HG03460 (cell line): Measurements from ENCODE around the gene WDR7.

Experiments used
- ATAC-seq: cut with Tn5 transposase; IDR thresholded peaks from one replicate; pipeline ENCODE4 v1.9.1; 2021; ENCODE audit not compliant: unreplicated experiment

Gene WDR7

DNA sequence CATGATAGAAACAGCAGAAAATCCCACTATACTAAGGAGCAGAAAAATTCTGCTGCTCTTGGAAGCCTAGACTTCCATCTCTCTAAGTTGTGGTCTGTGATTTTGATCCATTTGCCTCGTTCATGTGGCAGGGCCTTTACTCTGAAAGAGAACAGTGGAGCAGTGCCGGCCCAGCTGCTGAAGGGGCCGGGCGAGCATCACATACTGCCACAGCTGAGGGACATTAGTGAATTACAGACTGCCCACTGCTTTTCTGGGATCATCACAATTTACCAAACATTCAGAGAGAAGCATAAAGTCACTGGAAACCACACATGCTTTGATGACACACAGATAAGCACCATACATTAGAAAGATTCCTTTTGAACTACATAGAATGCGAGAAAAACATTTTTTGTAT is 278.7 kb downstream of the WDR7 start:
- ATAC-seq: no peak

DNA sequence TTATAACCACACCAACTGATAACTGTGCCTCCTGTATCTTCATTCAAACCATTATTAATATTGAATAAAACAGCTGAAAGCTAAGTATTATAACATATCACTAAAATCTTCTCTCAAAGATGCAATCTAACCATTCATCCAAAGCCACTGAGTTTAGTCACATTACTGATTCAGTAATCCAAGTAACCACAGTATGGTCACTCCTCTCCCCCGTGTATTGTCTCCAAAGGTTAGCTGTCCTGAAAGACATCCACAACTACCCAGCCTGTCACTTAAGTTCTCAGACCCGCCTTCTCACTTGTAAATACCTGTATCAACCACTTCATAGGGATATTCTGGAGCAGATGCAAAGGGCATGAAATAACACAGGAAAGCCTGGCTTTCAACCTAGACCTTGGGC is 282.3 kb downstream of the WDR7 start:
- no peak for ATAC-seq

GRCh38 chr18:56934131-56934530 is 283.0 kb downstream of the WDR7 start:
- ATAC-seq: no peak

DNA sequence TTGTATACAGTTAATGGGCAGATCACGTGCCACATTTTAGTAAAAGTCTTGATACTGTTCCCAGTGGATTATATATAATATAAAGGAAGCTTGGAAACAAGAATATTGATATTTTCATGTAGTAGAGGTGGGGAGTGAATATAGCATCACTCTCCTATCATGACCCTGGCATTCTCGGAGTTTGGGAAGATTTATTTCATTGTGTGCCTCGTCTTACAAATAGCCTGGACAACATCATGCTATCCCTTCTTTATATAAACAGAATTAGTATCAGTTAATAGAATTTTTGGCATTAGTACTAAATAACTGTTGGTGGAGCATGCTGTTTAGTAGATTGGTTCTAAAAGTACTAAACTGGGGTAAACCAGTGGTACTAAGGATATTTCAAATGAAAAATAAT is 283.7 kb downstream of the WDR7 start:
- ATAC-seq: no peak

DNA sequence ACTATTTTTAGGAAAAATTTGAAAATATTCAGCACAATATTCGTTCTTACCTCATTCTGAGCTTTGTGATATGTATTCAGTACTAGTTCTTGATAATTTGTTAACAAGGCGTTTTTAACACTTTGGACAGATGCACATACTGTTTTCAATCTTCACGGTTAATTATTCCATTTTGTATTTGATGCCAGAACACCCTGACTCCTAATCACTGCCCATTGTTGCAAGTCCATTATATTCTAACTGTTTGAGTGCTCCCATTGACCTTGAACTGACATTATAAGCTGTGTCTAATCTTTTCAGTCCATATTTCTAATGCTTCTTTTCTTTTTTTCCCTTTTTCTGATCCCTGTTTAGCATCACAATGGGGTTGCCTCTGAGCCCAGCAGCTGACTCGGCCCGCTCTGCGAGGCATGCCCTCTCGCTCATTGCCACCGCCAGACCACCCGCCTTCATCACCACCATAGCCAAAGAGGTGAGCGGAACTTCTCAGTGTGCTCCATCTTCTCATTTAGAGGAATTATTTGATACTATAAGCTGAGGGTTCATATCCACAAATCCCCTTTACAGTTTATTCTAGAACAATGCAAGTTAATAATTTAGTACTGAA is 284.4 kb downstream of the WDR7 start:
- no peak for ATAC-seq

- no peak for ATAC-seq
These were observed 285.3 kb downstream of the WDR7 start for GRCh38 chr18:56936457-56936856.

DNA sequence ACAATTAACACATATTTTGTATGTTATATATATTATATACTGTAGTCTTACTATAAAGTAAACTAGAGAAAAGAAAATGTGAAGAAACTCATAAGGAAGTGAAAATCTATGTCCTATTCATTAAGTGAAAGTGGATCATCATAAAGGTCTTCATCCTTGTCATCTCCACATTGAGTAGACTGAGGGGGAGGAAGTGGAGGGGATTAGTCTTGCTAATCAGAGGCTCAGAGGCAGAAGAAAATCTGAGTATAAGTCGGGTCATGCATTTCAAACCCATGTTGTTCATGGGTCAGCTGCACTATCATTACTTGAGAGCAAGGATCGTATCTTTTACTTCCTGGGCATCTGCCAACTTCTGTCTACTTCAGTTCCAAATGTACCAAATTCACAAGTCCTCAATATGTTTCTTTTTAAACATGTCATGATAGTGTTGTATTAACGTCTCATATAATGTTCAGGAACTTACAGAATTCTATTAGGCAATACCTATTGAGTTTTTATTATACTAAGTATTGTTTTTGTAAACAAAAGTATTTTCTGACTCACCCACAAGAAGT is 286.8 kb downstream of the WDR7 start:
- ATAC-seq: no peak

GRCh38 chr18:56945171-56946083 is 294.3 kb downstream of the WDR7 start:
- no peak for ATAC-seq

DNA sequence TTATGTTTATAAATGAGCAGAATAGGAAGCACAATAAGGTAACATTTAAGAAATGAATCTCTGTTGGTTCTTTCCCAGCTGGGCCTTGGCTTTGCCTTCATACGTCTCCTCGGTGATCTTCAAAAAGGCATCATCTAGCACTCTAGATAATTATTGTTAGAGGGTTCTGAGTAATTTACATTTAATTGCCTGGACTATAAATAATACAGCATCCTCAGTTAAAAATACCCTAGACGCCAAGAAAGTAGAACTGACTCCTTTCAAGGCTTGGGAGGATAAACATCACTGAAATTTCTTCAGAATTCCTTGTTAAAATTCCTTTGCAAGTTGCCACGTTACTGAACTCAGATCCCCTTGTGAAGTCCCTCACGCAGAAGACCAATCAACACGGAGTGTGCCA is 296.1 kb downstream of the WDR7 start:
- no peak for ATAC-seq

DNA sequence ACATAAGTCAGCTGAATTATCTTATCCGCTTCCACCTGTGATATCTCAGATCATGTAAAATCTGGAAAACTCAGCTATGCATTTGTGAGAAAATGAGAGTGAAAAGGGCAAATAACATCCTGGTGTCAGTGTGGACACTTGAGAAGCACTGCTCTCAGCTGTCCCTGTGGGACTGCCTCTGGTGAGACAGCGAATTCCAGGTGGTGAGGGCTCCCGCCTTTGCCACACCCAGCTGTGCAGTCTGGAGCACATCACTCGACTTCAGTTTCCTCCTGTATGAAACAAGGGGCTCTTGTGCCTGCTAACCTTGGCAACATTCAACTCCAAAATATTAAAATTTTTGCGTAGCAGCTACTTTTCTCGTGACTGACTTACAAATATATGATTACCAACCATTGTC is 300.9 kb downstream of the WDR7 start:
- no peak for ATAC-seq

GRCh38 chr18:56953428-56954198 is 302.5 kb downstream of the WDR7 start:
- no peak for ATAC-seq

GRCh38 chr18:56955490-56955889 is 304.3 kb downstream of the WDR7 start:
- no peak for ATAC-seq

GRCh38 chr18:56959120-56959519 is 308.0 kb downstream of the WDR7 start:
- ATAC-seq: no peak

DNA sequence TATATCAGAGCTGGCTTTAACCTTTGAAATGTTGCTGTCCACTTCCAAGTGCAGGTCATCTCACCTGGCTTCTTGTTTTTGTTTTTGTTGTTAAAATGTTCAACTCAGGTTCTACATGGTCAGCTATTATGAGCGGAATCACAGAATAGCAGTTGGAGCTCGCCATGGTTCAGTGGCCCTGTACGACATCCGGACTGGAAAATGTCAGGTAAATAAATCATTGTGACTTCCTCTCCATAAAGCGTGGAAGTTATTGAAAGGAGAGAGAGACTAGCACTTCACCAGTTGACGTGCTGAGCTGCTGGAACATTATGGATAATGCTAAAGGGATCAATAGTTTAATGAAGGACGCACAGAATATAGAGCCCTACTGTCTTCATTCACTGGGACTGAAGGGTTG is 311.2 kb downstream of the WDR7 start:
- ATAC-seq: no peak

GRCh38 chr18:56967035-56967434 is 315.9 kb downstream of the WDR7 start:
- no peak for ATAC-seq

DNA sequence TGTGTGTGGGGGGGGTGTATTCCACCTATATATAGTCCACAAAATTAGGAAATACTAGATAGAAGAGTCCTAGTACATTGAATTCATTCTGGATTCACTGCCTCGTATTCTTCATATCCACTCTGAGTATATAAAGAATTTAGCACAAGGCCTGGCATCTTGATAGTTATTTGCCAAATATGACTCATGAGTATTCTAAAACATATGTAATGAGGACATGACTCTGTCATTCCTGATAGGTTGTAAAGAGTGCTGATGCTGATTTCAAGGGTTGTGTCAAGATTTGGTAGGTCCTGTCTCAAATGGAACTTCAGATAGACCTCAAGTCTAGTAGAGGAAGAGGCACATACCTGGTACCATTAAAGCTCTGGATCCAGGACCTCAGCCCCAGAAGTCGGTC is 322.3 kb downstream of the WDR7 start:
- no peak for ATAC-seq

DNA sequence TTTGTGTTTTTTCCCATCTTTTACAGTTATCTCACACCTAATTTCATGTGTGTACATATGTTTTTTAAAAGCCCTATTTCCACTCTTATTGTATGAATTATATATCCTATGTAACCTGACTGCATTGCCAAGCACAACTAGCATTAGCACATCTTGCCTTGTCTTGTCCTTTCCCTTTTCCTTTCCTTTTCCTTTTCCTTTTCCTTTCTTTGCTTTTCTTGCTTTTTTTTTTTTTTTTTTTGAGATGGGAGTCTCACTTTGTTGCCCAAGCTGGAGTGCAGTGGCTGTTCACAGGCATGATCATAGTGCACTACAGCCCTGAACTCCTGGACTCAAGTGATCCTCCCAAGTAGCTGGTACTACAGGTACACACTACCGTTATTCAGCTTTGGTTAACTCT is 323.0 kb downstream of the WDR7 start:
- ATAC-seq: no peak

DNA sequence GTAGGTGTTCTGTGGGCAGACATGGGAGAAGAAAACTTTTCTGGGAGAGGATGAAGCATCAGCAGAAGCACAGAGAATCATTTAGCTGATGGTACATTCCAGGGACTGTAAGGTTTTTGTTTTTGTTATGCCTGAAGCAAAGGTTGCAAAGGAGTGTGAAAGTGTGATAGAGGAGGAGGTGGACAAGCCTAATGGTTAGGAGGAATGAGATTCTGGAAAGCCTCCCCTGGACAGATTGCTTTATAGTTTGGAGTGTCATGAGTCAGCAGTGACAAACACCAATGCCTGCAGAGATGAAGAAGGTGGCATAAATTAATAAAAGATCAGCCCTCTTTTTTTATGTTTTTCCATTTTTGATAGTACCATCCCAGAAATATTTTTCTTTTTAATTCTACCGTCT is 324.1 kb downstream of the WDR7 start:
- no peak for ATAC-seq

GRCh38 chr18:56977309-56977708 is 326.1 kb downstream of the WDR7 start:
- no peak for ATAC-seq

DNA sequence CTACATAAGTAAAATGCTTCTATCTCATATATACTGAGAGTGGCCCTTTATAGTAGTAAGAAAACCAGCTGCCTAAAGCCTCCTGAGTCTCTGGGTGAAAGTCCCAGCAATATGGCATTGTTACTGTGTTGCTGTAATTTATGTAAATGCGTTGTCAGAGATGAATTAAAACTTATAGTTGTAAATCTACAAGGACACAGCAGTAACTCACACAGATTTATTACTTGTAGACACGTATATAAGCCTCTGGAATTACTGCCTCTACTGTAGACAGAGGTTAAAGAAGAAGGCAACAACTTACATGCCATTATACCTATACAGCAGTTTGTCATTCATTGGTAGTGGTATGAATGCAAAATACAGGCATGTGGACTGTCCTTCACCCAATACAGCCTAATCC is 326.6 kb downstream of the WDR7 start:
- ATAC-seq: no peak

GRCh38 chr18:56980151-56980550 is 329.0 kb downstream of the WDR7 start:
- ATAC-seq: no peak

- no peak for ATAC-seq
These were observed 331.6 kb downstream of the WDR7 start for GRCh38 chr18:56982766-56983165.
